Uterus (tissue), 2 donors: ENCODE measurements around the gene GALNT2.

ENCODE experiments used
- CTCF ChIP-seq, 4 experiments: fragments of 200-600 bp in 2 of 4; fragments of 450-650 bp in 2 of 4; sonication (generic) in 2 of 4; IDR thresholded peaks; one replicate each; pipeline ENCODE4 v1.5.1; 2016 to 2019; ENCODE audit warnings: antibody characterized with exemption in 4 of 4, mild to moderate bottlenecking in 2 of 4, moderate library complexity in 1 of 4
- POLR2A ChIP-seq, 2 donors: fragments of 450-650 bp; IDR thresholded peaks; one replicate each; pipeline ENCODE4 v1.6.1; 2016; ENCODE audit warnings: antibody characterized with exemption in 2 of 2, mild to moderate bottlenecking in 1 of 2, moderate library complexity in 1 of 2

- TF ChIP-seq CTCF (IDR thresholded peaks at IDR 0.05) (no peak), POLR2A (IDR thresholded peaks at IDR 0.05) (no peak)
Observed at GRCh38 chr1:230056098-230056497, 10.9 kb upstream of the GALNT2 start.
